Measurements from ENCODE around the gene ZNF407. TPM values are rescaled to one million over a fixed set of nuclear protein-coding genes. Genes with fewer than 3 reads are reported as not detected.

ZNF407 gene
- total RNA-seq, 1 donor from 2014 or later, result 11.4 TPM

DNA sequence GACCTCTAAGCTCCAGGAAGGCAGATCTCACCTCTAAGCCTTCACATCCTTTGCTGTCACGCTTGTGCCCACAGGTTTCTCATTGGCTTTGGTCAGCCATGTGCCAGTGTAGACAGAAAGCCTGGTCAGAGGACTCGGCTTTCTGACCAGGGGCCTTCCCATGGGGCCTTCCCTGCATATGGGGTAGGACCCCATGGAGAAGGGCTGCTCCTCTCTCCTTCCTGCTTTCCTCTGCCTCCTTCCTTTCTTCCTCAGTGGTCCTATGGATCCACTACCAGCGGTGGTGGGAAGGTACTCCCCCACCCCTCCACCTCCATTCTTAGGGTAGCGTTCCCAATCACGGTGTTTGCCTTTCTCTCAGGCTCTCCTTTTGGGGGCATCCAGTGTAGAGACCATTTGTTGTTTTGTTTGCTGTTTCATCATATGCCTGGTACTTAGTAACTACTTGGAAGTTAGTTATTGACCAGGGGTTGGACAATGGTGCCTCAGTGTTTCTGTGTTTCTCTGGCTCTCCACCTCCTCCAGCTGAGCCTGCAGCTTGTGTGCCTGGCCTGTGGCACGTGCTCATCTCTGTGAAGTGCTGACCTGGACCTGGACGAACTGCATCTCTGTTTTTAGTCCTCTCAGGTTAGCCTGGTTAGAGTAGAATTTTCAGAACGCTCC is 71.6 kb downstream of the ZNF407 start:
- DNase-seq (ENCODE audit: low read depth in 2 of 2), result no peak

DNA sequence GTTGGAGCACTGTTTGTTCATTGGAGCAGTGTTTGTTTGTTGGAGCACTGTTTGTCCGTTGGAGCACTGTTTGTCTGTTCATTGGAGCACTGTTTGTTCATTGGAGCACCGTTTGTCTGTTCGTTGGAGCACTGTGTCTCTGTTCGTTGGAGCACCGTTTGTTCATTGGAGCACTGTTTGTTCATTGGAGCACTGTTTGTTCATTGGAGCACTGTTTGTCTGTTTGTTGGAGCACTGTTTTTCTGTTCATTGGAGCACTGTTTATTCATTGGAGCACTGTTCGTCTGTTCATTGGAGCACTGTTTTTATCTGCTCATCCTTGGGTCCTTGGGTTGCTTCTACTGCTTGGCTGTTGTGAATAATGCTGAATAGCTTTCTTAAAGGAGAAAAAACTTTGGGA is 74.7 kb downstream of the ZNF407 start:
- no peak for DNase-seq (ENCODE audit: low read depth in 2 of 2)

DNA sequence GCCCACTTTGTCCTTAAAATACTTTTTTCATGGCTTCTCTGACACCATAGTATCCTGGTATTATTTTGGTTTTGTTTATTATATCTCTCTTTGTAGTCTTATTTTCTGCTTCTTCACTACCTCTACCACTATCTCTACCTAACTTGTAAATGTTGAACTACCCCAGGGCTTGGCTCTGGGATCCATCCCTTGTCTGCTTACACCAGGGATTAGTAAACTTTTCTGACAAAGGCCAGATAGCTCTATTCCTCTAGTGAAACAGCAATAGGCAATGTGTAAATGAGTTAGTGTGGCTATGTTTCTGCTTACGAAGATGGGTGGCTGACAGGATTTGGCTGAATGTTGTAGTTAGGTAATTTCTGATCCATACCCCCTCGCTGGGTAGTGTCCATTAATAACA is 76.8 kb downstream of the ZNF407 start:
- DNase-seq (ENCODE audit: low read depth in 2 of 2), result no peak

DNA sequence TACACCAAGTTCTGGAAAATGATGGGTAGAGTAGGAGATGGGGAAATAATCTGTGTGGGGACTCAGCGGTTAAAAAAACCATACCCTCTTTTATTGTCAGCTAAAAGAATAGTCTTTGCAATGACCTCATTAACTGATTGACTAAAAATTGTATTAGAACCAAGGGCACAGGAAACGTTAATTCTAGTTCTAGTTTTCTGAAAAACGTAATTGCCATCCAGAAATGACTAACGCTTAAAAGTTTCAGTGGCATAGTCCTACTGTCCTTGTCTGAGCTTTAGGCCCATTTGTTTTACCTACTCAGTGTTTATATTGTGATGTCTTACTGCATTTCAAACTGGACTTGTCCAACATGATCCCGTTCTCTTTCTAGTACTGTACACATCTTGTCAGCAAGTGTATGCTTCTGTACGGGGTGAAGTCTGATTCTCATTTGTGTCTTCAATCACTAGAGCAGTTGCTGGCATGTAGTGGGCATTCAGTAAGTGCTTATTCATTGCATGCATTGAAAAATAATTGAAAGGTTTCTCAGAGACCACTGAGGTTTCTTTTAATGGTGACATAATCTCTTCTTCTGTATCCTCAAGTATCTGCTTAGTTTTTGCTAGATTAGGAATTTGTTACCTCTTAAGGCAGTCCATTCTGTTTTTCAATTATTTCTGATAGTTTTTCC is 81.5 kb downstream of the ZNF407 start:
- no peak for DNase-seq (ENCODE audit: low read depth in 2 of 2)

DNA sequence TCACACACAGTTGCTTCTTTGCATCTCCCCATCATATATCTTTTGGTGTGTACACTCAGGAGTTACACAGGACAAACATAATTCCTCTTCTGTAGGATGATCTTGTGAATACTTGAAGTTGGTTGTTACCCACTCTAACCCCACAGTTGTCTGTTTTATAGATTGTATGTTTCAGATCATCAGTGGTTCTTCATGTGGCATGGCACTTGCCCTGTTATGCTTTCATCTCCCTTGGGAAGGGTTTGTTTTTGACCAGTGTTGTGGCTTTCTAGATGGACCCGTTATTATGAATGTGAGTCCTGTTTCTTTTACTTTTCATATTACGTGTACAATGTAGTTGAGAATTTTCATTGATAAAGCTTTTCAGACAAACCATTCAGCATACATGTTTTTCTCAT is 82.0 kb downstream of the ZNF407 start:
- no peak for DNase-seq (ENCODE audit: low read depth in 2 of 2)

DNA sequence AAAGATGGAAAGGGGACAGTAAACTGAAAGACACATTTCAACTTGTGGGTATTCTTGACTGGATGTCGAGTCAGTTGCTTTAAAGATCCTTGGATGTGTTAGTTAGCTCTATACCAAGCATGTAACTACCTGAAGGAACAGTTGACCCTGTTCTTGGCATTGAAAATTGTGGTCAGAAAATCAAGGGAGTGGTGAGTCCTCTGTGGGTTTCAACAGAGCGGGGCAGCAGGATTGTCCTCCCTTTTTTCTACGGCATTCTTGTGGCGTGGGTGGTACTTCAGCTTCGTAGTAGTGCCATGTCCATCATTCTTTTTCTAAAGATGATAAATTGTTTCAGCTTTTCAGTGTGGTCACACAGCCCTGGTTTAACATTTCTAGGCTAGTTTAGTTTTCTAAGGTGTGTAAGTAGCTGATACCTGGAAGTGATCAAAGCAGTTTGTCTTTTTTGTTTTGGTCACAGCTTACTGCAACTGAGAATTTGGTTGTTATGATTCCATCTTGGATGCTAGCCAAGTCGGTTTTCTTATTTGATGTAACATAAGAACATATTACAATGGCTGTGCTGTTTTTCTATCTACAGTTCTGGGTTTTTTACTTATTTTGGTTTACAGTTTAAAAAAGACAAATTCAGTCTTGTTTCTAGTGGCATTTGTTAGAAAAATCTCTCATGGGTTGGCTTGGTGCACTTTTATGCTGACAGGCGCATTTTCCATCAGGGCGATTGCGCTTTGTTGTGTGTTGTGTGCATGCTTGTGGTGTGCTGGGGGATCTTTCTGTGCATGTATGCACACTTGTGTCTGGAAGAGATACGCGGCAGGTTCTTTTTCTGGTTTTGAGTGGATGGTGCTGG is 84.7 kb downstream of the ZNF407 start:
- peak in 1 of 2 donors; percentile 2 for DNase-seq (ENCODE audit: low read depth in 2 of 2)

DNA sequence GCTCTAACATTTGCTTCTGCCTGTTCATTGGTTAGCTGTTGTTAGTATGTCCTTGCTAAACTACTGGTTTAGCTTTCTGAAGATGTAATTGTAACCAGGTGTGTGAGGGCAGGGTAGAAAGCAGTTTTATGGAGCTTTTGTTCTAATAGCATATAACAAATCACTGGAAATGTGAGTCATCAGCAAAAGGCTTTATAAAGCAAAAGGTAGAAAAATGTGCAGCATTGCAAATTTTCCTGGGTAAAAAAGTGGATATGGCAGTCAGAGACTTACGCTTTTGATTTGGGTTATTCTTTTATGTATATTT is 85.3 kb downstream of the ZNF407 start:
- peak in 1 of 2 donors; percentile 8 for DNase-seq (ENCODE audit: low read depth in 2 of 2)

DNA sequence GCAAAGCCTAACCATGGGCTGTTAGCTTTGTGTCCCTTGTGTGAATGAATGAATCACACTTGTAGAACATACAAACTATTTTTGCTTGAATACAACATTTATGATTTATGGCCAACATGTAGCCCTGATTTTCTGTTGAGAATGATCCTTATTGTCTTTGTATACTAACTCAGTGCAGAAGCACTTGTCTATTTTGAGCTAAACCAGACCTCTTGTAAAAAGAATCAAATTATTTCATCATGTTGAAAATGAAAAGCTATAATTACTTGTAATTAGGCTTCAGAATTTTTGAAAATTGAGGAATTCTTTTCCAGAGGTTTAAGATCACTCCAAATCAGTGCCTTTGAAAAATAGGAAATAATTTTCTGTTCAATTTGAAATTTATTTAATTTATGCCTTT is 85.9 kb downstream of the ZNF407 start:
- DNase-seq (ENCODE audit: low read depth in 2 of 2), result no peak

DNA sequence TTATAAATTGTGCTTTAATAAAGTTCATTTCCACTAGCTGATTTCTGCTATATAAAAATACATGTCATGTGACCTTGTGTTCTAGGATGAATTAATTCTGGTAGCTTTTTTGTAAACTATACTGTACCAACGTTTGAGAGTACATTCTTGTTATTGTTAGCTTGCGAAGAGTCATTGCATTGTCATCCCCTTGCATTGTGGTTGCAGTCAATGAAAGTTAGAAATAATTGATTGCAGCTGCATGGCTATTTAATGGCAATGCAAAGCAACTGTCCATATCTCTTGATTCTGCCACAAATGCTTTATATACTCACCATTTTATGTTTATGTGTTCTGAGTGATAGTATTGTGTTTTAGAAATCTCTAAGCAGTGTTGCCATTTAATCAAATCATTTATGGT is 91.6 kb downstream of the ZNF407 start:
- peak in 1 of 2 donors; percentile 3 for DNase-seq (ENCODE audit: low read depth in 2 of 2)

DNA sequence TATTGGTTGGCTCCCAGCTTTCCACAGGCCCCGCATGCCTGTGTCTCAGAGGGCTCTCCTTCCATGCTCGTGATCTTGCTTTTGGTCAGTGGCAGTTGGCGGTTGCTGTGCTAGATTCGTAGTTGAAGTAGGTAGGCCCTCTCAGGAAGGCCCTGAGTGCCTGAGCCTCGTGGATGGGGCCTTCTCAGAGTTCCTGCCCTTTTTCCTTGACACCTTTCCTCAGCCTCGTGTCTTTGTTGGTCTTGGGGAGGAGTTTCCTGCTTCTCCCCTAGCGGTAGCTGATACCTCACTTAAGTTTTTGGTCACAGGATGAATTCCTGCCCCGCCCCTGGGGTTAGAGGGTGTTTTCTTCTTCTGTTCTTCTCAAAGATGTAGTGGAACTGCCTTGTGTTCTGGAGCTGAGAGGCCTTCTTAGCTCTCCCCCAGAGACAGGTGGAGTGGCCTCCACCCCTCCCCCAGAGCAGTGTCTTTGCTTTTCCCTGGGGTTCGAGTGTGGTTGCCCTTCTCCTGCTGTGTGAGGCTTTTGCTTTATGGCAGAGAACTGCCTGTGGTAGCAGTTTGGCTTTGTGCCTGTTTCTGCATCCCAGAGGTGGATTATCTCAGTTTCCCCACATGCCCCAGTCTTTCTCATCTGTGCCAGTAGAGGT is 94.8 kb downstream of the ZNF407 start:
- no peak for DNase-seq (ENCODE audit: low read depth in 2 of 2)

DNA sequence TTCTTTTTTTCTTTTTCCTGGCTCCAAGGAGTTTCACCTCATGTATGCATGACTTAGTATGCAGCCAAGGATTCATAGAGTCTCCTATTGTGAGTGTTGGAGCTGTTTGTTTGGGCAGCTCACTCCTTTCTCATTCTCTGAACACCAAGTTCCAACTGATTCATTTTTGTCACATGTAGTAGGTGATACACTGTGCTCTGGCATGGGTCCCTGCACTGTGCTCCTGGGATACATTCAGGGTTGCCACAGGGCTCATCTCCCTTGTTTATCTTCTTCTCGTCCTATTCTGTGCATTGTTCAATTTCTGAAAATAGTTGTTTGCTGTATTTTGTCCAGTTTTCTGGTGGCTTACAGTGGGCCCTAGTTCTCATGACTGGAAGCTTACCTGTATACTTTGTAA is 96.8 kb downstream of the ZNF407 start:
- DNase-seq (ENCODE audit: low read depth in 2 of 2), result no peak

DNA sequence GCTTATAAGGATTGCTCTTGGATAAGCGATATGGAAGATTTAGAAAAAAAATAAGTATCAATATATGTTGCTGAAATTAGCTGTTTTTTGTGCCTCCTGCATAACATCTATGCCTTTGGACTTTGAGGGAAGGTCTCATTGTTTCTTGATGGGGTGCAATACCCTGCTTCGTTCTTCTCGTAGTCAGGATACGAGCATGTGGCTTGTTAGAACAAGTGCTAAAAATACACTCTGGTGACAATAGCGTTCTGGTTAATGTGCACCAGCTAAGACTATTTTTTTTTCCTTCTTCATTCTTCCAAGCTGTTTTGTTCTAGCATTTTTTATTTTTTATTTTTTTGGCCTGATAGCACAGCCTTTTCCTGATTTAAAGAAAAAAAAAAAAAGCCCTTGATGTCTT is 97.5 kb downstream of the ZNF407 start:
- no peak for DNase-seq (ENCODE audit: low read depth in 2 of 2)

DNA sequence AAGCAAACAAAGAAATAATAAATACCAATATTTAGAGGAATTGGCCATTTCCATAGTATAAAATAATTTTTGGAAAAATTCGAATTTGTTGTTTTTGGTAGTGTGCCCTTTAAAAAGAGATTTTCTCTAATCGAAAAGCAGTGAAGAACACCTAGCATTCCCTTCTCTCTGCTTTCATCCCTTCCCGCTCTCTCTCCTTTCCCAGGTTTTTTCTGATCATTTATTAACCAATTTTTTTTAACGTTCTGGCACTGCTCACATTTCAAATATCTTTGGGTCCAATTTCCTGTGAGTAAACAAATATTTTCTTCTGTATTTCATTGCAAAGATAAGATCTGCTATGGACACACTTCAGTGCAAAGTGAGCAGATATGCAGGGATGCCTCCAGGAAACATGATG is 101.2 kb downstream of the ZNF407 start:
- no peak for DNase-seq (ENCODE audit: low read depth in 2 of 2)

DNA sequence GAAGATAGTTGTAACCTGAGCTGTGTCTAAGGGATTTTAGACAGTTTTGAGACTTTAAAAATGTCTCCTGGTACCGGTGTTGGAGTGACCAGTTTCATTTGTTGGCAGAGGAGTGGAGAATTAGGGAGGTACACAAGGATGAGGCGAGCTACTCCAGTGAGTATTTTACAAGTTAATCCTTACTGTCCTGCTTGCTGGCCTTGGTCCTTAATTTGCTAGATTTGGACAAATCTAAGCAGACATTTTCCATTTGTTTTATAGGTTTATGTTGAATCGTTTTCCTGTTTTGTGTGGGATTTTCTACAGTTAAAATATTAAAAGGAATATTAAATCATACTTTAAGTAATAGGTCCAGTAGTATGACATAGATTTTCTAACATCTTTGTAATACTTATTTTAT is 101.8 kb downstream of the ZNF407 start:
- DNase-seq (ENCODE audit: low read depth in 2 of 2), result no peak

DNA sequence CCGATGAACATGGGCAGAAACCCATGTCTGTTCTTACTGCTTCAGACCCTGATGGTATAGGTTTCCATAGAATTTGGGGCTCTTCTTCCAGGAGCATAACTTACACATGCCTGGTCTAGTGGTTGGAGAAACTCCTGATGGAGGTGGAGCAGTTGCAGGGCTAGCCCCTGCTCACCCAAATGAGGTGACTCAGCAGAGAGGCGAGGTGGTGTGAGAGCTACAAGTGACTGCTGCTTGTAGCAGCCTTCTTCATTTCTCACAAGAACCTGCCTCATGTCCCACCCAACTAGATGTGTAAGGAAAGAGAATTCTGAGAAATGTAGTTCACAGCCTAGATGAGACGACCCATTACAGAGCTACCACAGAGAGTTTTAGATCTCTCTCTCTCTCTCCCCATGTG is 105.3 kb downstream of the ZNF407 start:
- DNase-seq (ENCODE audit: low read depth in 2 of 2), result no peak

DNA sequence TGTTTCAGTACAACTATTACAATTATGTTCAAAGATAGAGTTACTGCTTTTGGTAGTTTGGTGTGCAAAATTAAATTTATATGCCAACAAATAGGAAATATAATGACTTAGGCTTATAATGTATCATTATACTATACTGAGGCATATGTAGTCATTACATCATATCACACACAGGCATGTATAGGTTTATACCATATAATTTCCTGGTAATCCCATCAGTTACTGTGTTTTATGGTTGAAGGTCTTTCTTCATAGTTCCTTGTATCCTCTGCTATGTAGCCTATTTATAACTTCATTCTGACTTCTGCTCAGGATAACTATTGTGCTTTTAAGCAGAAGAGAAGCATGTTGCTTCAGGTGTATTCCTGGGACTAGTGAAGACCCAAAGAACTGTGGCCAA is 110.5 kb downstream of the ZNF407 start:
- DNase-seq (ENCODE audit: low read depth in 2 of 2), result no peak

DNA sequence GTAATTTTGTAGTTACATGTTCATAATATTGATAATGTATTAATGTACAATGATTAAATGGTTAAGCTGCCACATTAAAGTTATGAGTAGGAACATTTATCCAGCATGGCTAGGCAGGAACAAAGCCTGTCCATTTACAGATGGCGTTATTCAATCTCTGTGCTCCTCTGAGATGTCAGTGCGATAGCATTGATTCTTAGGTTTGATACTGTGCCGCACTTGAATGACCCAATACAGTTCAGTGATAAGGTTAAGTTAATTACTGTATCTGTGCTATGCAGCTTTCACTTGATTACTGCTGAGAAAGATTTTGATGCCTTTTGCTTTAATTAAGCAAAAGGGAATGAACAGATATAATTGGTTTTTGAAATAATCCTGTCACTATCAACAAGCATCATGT is 111.8 kb downstream of the ZNF407 start:
- no peak for DNase-seq (ENCODE audit: low read depth in 2 of 2)

DNA sequence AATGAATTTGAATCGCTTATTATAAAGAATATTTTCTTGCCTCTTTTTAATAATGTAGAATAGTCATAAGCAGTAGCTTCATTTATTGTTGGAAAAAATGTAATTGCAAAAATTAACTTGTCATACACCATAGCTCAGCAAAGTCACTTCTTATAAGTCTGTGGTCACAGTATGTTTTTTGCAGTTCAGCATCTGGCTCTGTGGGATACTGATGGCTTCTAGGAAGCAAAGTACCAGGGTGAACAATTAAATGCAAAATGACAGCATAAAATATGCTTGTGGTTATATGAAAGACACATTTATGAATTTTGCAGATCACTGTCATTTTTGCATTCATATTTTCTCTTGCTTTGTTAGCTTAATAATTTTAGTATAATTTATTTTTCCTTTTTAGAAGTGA is 116.5 kb downstream of the ZNF407 start:
- DNase-seq (ENCODE audit: low read depth in 2 of 2), result no peak

DNA sequence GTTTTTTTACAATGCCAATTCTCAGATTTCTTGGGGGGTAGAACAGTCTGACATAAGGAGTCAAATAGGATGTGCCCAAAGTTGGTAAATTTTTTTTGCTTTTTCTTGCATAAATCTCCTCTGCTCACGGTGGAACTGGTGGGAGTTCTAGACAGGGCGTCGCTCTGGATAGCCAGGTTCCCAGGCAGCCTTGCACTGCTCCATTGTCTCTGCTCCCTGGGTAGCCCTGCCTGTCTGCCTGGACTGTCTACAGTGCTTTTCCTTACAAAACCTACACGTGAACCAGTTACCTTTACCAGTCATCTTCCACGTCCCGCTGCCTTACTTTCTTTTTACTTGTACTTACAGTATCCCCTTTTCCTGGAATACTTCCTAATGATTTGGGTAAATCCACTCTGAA is 117.1 kb downstream of the ZNF407 start:
- no peak for DNase-seq (ENCODE audit: low read depth in 2 of 2)

DNA sequence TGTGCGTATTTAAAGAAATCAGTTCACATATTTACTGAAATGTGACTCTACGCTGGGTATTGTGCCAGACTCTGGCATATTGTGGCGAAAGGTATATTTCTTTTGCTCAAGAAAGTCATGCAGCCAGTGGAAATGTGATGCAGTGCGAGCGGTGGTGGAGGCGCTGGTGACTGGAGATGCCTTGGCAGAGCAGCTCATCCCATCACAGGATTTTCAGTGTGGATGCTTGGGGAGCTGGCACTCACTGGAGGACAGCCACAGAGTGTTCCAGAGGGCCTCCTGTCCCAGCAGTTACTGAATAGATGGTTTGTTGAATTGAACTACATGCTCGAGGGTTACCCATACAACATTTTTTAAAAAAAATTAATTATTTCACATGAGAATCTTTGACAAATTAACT is 117.6 kb downstream of the ZNF407 start:
- DNase-seq (ENCODE audit: low read depth in 2 of 2), result no peak

DNA sequence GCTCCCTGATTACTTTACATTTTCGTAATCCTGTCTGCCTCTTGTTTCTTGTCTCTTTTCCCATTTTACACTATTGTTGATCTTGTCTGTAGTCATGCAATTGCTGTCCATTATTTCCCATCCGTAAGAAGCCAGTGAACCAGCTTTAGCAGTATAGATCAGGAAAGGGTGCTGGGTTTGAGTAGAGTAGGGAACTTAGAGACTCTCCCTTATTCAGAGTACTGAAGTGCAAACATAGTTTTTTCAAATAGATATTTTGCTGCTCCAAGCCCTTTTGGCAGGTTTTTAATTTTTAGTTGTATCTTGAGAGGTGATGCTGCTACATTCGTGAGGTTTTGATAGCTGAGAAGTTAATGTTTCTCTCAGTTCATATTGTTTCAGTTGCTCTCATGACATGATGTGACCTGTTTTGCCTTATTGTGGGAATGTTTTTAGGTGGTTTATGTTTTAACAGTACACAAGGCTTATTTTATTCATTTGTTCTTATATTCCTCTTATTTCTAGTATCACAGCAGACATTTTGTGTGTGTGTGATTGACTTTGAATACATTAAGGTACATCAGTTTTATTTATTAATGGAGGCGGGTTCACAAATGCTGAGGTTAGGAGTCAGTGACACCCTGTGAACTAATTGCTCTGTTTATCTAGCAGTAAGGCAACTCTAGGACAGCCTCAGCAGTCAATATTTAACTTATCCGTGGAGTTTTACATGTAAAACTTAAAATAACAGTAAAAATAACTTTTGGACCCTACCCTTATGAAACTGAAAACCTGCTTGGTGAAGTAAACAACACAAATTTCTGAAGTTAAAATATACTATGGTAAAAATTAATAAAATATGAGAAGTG is 118.4 kb downstream of the ZNF407 start:
- no peak for DNase-seq (ENCODE audit: low read depth in 2 of 2)
